Activated CD4-positive, alpha-beta T cell treated with anti-CD3 and anti-CD28 coated beads for 1 hour (primary cell): ENCODE measurements around the gene TTLL8.

Experiments
- DNase-seq: peaks from one replicate; pipeline ENCODE4 v3.0.0-alpha.2; 2020

Gene TTLL8

DNA sequence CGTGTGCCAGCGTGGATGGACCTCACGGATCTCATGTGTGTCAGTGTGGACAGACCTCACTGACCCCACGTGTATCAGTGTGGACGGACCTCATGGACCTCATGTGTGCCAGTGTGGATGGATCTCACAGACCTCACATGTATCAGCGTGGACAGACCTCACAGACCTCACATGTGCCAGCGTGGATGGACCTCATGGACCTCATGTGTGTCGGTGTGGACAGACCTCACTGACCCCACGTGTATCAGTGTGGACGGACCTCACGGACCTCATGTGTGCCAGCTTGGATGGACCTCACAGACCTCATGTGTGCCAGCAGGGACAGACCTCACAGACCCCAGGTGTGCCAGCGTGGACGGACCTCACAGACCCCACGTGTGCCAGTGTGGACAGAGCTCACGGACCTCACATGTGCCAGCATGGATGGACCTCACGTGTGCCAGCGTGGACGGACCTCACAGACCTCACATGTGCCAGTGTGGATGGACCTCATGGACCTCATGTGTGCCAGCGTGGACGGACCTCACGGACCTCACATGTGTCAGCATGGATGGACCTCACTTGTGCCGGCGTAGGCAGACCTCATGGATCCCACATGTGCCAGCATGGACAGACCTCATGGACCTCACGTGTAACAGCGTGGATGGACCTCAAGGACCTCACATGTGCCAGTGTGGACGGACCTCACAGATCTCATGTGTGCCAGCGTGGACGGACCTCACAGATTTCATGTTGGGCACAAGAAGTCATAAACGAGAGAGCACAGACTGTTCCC is 18.2 kb downstream of the TTLL8 start:
- DNase-seq: no peak

DNA sequence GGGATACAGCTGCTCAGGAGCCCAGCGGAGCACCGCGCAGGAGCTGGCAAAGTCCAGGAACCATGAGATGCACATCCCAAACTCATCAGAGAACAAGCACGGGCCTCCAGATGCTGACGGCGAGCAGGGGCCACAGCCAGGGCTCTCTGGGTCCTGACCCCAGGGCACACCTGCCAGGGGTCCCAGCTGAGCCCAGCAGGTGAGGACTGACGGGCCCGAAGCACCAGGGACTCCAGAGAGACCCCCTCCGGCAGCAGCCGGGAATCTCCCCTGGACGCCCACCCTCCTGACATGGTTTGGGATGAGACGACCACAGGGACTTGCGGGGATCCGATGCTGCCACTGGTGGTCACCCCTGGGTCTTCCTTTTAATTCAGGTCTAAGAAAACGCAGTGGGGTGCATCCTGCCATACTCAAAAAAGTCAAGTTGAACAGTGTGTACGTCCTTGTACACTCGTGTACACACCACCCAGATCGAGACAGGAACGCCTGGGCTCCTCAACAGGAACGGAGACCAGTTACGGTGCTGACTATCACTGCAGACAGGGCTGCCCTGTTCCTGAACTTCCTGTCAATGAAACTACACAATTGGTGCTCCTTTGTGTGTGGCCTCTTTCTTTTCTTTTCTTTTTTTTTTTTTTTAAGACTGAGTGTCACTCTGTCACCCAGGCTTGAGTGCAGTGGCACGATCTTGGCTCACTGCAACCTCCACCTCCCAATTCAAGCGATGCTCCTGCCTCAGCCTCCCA is 21.9 kb downstream of the TTLL8 start:
- DNase-seq: no peak

DNA sequence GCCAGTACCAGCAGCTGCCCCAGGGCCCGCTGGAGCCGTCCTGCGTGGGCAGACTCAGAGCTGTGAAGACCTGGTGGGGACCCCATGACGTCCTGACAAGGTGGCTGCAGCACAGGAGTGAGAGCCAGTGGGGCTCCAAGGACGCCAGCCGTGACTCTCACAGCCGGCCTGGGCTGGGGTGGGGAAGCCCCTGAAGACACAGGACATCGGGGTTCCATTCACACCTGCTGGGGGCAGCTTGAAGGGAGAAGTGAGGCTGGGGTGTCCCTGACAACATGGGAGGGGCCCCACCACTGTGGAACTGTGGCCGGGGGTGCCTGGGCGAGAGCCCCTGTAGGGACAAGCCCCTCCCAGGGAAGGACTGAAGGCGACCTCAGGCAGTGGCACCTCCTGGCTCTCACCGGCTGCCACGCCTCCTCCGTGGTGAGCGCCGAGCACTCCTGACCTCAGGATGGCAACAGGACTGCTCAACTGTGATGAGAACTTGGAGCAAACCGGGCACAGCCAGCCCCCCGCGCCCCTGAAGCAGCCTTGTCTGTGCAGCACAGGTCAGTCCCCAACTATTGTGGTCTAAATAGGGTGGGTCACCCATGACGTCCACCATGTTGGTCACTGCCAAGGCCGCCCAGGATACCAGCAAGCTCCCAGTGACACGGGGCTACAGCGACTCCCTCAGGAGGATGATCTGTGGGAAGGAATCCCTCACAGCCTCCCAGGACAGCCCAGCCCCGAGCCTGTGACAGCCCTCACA is 22.8 kb downstream of the TTLL8 start:
- no peak for DNase-seq

DNA sequence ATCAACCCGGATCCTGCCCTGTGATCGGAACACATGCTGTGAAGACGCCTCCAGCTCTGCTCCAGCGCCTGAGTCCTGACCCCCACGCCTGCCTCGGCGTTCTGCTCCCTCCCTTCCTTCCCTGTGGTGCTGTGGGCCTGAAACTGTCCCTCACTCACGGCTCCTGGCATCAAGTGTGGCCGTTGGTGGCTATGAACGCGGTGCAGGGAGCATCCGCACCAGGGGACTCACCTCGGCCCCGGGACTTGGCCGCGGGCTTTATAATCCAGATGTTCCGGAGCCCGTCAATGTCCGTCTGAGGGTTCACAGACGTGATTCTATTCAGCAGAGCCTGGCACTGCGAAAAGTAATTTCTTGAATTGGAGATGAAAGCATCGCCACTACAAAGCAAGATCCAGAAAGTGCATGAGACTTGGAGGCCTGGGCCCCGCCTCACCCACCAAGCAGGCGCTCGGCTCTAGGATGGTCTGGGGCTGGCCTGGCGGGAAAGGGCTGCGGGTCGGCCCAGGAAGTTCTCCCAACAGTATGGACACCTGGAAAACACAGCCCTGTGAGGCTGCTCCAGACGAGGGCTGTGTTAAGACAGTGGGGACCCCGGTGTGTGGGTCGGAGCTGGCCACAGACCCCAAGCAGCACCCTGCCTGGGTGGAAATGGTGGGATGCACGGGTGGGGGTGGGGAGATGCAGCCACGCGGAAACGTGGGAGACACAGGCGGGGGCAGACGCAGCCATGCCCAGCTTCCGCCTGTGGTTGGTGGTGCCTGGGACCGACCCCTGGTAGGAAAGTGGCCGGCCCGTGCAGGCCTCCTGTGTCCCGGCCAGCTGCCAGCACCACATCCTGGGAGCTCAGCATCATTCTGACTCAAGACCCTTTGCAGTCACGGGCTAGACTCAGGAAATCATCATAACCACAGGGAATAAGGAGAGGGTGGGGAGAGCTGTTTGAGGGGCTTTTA is 23.7 kb downstream of the TTLL8 start:
- DNase-seq: no peak

DNA sequence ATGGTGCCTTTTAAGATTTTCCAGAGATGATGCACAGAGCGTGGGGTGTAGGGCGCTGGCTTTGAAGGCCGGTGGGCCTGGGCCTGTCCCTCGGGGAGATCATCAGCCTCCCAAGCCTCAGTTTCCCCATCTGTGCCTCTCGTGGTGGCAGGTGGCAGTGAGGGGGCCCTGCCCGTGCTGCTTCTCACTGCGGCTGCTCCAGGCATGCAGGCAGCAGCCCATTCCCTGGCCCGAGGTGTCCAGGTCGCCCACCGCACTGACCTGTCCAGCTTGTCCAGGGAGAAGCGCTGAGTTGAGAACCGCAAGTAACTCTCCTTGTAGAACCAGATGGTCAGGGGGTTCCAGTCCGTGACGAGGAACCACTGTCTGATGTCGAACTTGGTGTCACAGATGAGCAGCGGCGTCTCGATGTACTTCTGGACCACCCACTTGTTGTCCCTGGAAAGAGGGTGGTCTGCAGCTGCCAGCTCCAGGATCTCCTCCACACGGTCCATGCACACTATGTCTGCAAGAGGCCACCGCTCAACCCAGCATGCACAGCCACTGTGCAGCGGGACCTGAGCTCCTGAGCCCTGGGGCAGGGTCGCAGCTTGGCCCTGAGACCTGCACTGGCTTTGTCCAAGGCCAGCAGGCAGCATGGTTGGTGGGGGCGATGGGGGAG is 25.0 kb downstream of the TTLL8 start:
- no peak for DNase-seq

DNA sequence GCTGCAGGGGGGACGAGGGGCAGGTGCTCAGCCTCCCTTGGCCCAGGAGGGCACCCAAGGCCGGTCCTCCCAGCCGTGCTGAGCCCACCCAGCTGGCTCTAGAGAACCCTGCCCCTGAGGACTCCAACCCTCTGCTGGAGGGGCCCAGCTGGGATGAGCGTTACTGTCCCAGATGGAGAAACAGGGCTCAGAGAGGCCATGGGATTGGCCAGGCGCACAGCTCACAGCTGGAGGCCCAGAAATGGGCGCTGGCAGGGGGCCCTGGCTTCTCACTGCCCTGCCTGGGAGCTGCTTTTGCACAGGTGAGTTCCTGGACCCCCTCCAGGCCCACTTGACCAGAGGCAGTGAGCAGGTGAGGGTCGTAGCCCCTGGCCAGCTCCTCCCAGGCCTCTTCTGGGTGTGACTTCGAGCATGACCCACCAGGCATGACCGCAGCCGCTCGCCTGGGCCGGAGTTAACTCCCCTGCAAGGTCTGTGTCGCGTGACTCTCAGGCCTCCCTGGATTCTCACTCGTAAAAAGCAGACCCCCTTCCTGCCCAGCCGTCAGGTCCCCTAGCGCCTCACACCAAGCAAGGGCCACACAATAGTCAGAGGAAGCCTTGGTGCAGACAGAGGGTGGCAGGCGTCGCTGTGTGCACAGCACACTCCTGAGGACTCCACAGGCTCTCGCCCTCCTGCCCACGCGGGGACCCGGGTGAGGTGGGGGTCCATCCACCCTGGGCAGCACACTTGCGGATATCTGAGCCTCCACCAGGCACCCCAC is 25.8 kb downstream of the TTLL8 start:
- DNase-seq: no peak

DNA sequence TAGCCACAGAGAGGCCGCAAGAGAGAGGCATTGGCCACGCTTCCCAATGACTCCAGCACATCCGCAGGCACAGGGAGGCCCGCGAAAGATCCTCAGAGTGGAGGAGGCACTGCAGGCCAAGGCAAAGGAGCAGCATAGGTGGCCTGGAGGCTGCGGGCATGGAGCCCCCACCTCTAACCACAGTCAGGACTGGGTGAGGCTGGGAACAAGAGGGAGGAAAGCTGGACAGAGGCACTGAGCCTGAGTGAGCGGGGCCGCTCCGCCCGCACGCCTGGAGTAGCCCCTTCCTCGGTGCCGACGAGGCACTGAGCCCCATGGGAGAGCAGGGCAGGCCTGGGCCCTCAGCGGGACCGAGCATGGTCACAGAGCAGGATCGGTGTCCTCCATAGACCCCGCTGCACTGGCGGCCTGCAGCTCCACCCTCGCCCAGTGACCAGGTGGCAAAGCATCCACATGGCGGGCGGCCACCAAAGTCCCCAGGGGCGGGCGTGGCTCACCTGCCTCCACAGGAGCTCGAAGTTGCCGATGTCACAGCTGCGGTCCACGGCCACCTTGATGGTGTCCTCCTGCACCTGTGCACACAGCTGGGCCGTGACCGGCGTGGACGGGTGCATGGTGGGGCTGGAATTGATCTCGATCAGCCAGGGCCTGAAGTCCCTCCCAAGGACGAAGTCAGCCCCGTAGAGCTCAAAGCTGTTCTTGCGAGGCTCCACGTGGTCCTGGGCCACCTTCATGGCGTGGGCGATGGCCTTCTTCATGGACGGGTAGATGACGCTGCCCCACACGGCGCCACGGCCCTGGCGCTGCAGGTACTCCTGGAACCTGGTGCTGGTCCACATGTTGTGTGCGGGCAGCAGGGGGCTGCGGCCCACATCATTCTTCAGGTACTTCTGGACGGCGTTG is 26.7 kb downstream of the TTLL8 start:
- DNase-seq: no peak

DNA sequence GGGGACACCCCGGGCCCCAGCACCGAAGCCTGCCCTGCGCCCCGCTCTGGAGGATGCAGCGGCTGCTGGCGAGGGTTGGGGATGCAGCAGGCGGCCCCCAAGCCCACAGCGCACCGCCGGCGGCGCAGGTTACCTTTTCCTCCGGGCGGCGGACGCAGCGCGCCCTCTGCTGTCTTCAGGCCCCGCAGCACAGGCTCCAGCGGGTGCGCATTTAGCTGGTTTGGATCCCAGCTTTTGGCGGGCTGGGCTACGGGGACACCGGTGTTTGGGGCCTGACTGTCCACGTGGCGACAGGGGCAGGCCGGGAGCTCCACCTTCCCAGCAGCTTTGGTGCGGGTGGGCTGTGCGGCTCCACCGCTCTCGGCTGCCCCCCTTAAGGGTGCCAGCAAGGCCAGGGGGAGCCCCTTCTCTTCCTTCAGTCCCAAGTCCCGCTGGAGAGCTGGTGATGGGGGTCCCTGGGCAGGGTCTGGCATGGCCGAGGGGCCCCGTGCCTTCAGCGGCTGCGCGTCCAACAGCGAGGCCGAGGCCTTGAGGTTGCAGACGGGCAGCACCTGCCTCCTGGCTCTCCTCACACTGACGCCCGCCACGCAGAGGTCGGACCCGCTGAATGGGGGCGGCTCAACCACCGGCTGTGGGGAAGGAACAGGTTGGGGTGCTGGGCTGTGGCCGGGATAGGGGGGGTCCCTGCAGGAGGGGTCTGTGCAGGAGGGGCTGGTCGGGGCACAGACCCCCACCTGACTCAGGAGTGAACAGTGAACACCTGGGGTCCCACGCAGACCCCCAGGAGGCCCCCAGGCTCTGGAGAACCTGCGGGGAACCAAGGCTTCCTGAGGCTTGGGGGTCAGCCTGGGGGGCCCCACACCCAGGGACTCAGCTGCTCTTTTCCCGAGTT is 27.6 kb downstream of the TTLL8 start:
- peak; percentile 75 for DNase-seq

DNA sequence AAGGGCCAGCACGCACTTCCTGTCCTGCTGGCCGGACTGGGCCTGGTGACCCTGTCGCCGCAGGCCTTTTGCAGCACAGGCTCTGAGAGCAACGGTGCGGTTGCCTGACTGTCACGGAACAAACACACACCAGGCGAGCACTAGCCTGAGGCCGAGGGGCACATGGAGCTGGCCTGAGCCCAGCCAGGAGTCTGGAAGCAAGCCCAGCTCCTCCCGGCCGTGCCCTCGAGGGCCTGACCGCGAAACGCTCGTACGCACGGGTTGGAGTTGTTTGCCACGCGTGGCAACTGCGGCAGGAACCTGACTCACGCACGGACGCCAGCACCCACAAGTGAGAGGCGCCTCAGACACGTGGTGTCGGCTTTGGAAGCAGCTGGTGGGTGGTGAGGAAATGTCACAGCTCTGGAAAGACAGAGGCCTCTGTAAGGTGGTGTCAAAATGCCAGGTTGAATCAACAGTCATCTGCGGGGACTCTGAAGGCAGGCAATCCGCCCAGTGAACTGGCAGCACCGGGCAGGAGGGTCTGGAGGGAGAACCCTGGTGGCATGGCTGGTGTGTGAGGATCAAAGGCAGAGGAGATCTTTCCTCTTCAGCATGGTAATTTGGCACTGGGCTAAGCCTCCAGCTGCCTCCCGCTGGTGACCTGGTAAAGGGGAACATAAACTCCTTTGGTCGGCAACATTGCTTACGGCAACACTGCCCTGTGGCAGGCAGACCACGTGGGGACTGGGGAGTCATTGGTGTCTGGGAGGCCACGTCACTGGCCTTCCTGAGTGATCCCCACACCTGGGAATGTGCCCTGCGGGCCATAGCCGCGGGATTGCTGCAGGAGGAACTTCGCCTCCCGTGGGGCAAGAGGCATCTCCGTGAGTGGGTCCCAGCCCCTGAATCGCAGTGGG is 30.2 kb downstream of the TTLL8 start:
- peak; percentile 27 for DNase-seq

DNA sequence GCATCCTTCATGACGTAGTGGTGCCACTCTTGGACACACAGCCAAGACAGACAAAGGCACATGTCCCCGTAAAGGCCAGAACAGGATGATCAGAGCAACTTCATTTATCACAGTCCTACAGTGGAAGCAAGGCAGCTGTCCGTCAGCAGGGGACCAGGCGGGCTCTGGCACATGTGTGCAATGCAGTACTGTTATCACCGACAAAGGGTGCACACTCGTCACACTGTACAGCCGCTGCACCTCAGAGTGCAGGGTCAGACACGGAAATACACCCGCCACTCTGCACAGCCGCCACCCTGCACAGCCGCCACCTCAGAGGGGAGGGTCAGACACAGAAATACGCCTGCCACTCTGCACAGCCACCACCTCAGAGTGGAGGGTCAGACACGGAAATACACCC is 32.1 kb downstream of the TTLL8 start:
- no peak for DNase-seq

DNA sequence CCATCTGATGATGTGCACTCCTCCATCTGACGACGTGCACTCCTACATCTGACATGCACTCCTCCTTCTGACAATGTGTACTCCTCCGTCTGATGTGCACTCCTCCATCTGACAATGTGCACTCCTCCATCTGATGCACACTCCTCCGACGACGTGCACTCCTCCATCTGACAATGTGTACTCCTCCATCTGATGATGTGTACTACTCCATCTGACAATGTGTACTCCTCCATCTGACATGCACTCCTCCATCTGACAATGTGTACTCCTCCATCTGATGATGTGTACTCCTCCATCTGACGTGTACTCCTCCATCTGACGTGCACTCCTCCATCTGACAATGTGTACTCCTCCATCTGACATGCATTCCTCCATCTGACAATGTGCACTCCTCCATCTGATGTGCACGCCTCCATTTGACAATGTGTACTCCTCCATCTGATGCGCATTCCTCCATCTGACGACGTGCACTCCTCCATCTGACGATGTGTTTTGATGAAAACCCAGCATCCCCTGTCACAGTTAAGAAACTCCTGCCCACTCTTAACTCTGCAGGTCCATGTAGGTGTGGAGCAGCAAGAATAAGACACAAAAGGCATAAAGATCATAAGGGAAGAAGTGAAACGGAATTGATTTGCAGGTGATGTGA is 35.8 kb downstream of the TTLL8 start:
- DNase-seq: no peak

DNA sequence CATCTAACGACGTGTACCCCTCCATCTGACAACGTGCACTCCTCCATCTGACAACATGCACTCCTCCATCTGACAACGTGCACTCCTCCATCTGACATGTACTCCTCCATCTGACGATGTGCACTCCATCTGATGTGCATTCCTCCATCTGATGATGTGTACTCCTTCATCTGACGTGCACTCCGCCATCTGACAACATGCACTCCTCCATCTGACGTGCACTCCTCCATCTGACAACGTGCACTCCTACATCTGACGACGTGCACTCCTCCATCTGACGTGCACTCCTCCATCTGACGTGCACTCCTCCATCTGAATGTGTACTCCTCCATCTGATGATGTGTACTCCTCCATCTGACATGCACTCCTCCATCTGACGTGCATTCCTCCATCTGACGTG is 37.5 kb downstream of the TTLL8 start:
- no peak for DNase-seq

DNA sequence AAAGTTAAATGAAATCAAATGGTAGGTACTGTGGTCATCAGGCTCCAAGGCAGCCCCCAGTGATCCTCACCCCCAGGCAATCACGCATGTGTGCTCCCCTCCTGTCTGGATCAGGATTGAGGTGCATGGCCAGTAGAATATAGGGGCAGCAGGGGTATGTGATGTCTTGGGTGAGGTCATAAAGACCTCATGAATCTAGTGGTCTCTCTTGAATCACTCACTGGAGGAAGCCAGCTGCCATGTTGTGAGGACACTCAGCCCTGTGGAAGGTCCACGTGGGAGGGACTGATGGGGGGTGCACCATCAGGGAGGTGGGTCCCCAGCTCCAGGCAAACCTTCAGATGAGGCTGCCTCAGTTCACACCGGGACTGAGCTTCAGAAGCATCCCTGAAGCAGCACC is 38.8 kb downstream of the TTLL8 start:
- no peak for DNase-seq

DNA sequence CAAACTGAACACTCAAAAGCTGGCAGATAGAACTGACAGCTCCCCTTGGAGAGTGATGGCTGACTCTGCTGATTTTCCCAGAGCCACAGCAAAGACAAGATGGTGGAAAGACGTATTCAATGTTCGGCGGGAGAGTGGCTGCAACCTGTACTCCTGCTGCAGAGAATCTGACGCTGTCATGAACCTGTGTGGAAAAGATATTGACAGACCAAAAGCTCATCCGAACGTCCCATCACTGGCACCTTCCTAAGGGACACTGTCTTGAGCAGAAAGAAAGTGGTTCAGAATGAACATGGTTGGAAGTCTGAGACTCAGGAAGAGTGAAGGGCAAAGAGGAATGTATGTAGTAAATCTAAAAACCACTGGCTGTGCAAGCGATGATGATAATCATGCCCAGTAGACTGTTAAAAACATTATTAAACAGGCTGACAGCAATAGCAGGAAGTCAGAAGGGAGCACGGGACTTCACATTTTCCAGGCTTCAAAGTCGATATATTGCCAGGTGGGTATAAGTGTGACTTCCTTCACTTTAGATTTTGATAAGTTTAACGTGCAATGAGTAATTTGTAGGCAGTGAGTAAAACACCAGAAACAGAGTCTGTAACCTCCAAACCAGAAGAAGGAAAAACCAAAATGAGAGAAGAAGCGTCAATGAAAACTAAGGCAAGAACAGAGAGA is 39.4 kb downstream of the TTLL8 start:
- no peak for DNase-seq

DNA sequence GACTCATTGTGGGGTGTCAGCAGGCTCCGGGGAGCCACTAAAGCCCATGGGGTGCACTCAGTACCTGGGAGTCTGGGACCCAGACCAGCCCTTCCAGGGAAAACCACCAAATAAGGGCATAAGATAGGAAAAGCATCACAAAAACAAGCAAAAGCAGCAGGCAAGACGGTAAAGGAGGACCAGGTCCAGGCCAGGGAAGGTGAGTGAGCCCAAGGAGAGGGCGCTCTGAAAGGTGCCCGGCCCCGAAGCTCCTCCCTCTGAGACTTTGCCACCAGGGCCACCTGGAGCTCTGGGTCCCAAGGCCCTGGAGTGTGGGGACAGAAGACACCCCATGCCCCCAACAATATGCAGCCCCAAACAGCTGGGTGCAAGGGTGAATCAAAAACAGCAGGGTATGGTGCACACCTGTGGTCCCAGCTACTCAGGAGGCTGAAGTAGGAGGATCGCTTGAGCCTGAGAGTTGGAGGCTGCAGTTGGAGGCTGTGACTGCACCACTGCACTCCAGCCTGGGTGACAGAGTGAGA is 40.3 kb downstream of the TTLL8 start:
- no peak for DNase-seq

DNA sequence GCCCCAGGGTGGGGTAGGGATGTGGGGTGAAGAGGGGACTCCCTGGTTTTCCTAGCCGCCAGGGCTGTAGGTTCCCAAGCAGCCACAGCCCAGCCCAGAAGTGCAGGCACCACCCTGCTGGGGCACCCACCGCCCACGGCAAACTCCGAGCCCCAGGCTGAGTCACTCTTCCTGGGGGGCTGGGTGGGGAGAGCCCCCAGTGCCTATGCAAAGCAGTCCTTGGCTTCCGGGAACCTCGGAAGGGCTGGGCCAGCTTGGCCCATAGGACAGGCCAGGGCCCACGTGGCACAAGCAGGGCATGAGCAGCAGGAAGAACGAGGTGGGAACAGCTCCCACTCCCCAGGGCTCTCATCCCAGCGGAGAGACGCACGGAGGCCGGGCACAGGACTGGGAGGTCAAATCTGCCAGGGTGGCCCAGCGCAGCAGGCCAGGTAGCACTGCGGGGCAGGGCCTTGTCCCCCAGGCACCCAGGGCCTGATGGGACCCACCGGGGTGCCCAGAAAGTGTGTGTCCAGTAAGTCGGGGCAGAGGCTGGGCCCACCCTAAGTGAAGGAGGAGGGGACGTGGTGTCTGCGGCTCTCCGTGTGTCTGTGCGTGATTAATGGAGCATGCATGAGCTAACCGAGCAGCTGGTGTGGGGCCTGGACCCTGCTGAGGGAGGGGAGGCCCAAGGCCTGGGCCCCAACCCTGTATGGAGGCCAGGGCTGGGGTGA is 41.0 kb downstream of the TTLL8 start:
- no peak for DNase-seq
